ENCODE measurements around the gene MAGOH. TPM values are rescaled to one million over a fixed set of nuclear protein-coding genes. Genes with fewer than 3 reads are reported as not detected.

The MAGOH gene
- 10.5 and 25.2 TPM in 2 replicates for total RNA-seq (2011; cell fraction: chromatin; rRNA removed; ENCODE audit: low replicate concordance)
- 13.8 and 15.3 TPM in 2 replicates for total RNA-seq (2011; cell fraction: nucleolus; rRNA removed)
- 23.0 and 35.0 TPM in 2 replicates for total RNA-seq (2011; cell fraction: nucleoplasm; rRNA removed)
- total RNA-seq (2014; rRNA removed) (106 and 125 TPM in 2 replicates), total RNA-seq (2014; rRNA removed; fragmentation: Illumina TruSeq; extraction: Trizol) (135 and 156 TPM in 2 replicates), total RNA-seq (2015; rRNA removed; fragmentation: Illumina TruSeq; extraction: Trizol) (134 and 152 TPM in 2 replicates), total RNA-seq (2021) (110 and 113 TPM in 2 replicates), polyA plus RNA-seq (2011; rRNA removed) (80.7 and 102 TPM in 2 replicates), polyA plus RNA-seq (2014; fragmentation: Illumina TruSeq; extraction: Trizol) (184 and 190 TPM in 2 replicates), polyA plus RNA-seq (2014; fragmentation: Nextera tagmentation; extraction: Ambion mirVana) (100 to 1,000 TPM; 132 to 342 TPM), polyA plus RNA-seq (2014; rRNA removed) (243 and 263 TPM in 2 replicates), polyA minus RNA-seq (2011; rRNA and poly(A)+ RNA removed) (71.4 and 83.4 TPM in 2 replicates), Bru-seq, nascent RNA (percentile 94 among the genes with signal in this experiment), BruChase-seq, experiment 1, labeled RNA remaining after a 2-hour chase (percentile 96 among the genes with signal in this experiment), BruChase-seq, experiment 2, labeled RNA remaining after a 6-hour chase (percentile 95 among the genes with signal in this experiment)
- polyA plus RNA-seq (2011; cell fraction: cytosol; rRNA removed), result 10.7 and 38.1 TPM in 2 replicates
- polyA plus RNA-seq (2011; cell fraction: nucleus; rRNA removed), result 9.7 and 18.4 TPM in 2 replicates
- 79.1 and 298 TPM in 2 replicates for polyA plus RNA-seq (2012)
- polyA minus RNA-seq (2011; cell fraction: cytosol; rRNA and poly(A)+ RNA removed), result 29.5 and 30.9 TPM in 2 replicates
- polyA minus RNA-seq (2011; cell fraction: nucleus; rRNA and poly(A)+ RNA removed), result 18.8 and 38.3 TPM in 2 replicates
- long read RNA-seq, experiment 1, transcript MAGOH-202 (5 exons, 756 nt), result major isoform, 62 of 90 reads
- long read RNA-seq, experiment 1, transcript MAGOH-201 (4 exons, 500 nt), result minor isoform, 14 of 90 reads
- long read RNA-seq, experiment 1, partial matches to known transcripts, result 1 of 90 reads
- long read RNA-seq, experiment 1, other reads (novel, unspliced or antisense), result 13 of 90 reads
- long read RNA-seq, experiment 2, transcript MAGOH-202 (5 exons, 756 nt), result major isoform, 125 of 186 reads
- long read RNA-seq, experiment 2, transcript MAGOH-201 (4 exons, 500 nt), result minor isoform, 38 of 186 reads
- long read RNA-seq, experiment 2, partial matches to known transcripts, result 14 of 186 reads
- long read RNA-seq, experiment 2, other reads (novel, unspliced or antisense), result 4 of 186 reads
- long read RNA-seq, experiment 3, transcript MAGOH-201 (4 exons, 500 nt), result minor isoform, 11 of 69 reads
- long read RNA-seq, experiment 3, transcript MAGOH-202 (5 exons, 756 nt), result major isoform, 55 of 69 reads
- long read RNA-seq, experiment 3, partial matches to known transcripts, result 1 of 69 reads
- long read RNA-seq, experiment 3, other reads (novel, unspliced or antisense), result 2 of 69 reads

GRCh38 chr1:53238197-53239155 lies at the start of gene MAGOH:
TSS of gene MAGOH (minus strand) at chr1:53238518. CDS start at chr1:53238448, 70 bp downstream.
- ChIA-PET POLR2A (interaction anchor here (0.6 to 1.9 kb wide), 7 partner anchors 9 to 1105 kb away, joined by 3 to 21 read pairs (median 4); no protein-coding TSS in a partner anchor), CTCF (ENCODE audit: low intra/inter-chr PET ratio) (interaction anchor here (0.6 kb wide), 1 partner anchor 523 kb away, joined by 3 read pairs; no protein-coding TSS in a partner anchor)
- Histone ChIP-seq H2AFZ (ENCODE audit: low read depth, low read length) (peak within 1 kb of the TSS; percentile 85), H3K4me1 (replicated peaks in 1 of 2; ENCODE audit: control insufficient read depth in 2 of 2, insufficient read depth in 2 of 2, low read length in 2 of 2) (peaks cover 12 to 14% of the 10 kb centered on the region in 2 experiments; a peak in 3 of 5 replicates), H3K4me3 (peak within 1 kb of the TSS; percentile 88), H3K36me3 (ENCODE audit: control insufficient read depth, insufficient read depth, low read length) (peaks cover 33% of the 10 kb centered on the region), H3K4me2 (ENCODE audit: insufficient read depth, low read length) (peak within 1 kb of the TSS; percentile 100), H3K27me3 (ENCODE audit: control insufficient read depth in 2 of 2, insufficient read depth in 2 of 2, low read length in 2 of 2) (no peaks in the 10 kb centered on the region), H3K9me1 (ENCODE audit: control insufficient read depth, insufficient read depth, low read length) (no peaks in the 10 kb centered on the region), H4K20me1 (replicated peaks; ENCODE audit: control insufficient read depth, insufficient read depth, low read length) (0 out of 2 replicates have a peak, but pooled peaks cover 4% of the 10 kb centered on the region), H3K9me3 (replicated peaks; ENCODE audit: control insufficient read depth, insufficient read depth, low read depth, low read length) (no peaks in the 10 kb centered on the region; the same call in 1 of the 2 replicates), H3K9ac (ENCODE audit: insufficient read depth in 1 of 2, low read depth in 2 of 2, low read length in 2 of 2) (peak within 1 kb of the TSS; percentile 91 to 95), H3K79me2 (ENCODE audit: control insufficient read depth, insufficient read depth, low read length) (peaks cover 36% of the 10 kb centered on the region), H3K27ac (ENCODE audit: extremely low read depth, low read depth, low read length) (peak within 1 kb of the TSS; percentile 83)
- in situ Hi-C loops (cut with MboI) (no loop called here), intact Hi-C loops (cut with micrococcal nuclease) (no loop called here)
- ATAC-seq (peak; percentile 99), FAIRE-seq (peak; percentile 94), DNase-seq (ENCODE audit: extremely low read depth in 1 of 4, low spot score in 3 of 4) (peak; percentile 97 to 98 (median 97))
- TSS peak; percentile 97 for BruUV-seq (replicated peaks)
- 20% methylated on average over 63 of the region's 64 CpGs for WGBS (ENCODE audit: insufficient coverage, low coverage, missing lambda C conversion rate)
- TF ChIP-seq HNRNPLL (IDR thresholded peaks at IDR 0.05; ENCODE audit: low read depth, low read length, poor library complexity, severe bottlenecking) (peak; percentile 52), PRMT5 (CRISPR knock-in tag; IDR thresholded peaks at IDR 0.05) (no peak), ZNF280A (IDR thresholded peaks at IDR 0.05; ENCODE audit: low read depth, partially characterized antibody) (no peak), CCNT2 (IDR thresholded peaks at IDR 0.05; ENCODE audit: borderline replicate concordance, extremely low read depth, insufficient read length, low read depth, low read length) (peak; percentile 49), ELF4 (CRISPR knock-in tag; IDR thresholded peaks at IDR 0.05) (no peak), ZBED1 (IDR thresholded peaks at IDR 0.05) (no peak), SIN3B (IDR thresholded peaks at IDR 0.05; ENCODE audit: low read depth) (peak; percentile 99), SP2 (IDR thresholded peaks at IDR 0.05; ENCODE audit: extremely low read depth, low read depth, low read length, poor library complexity, severe bottlenecking) (no peak), BCOR (IDR thresholded peaks at IDR 0.05) (no peak; the same call in 1 of the 2 replicates), RBM22 (IDR thresholded peaks at IDR 0.05; ENCODE audit: low read depth, low read length, poor library complexity, severe bottlenecking) (peak; percentile 66), LEF1 (IDR thresholded peaks at IDR 0.05) (0 out of 2 replicates have a peak, but pooled peaks have one; percentile 18), ZNF77 (CRISPR knock-in tag; IDR thresholded peaks at IDR 0.05) (no peak)

Data from K562 (cell line).